MM.1S (cell line): ENCODE results near the gene LANCL3.

Source experiments
- CTCF ChIP-seq: fragments of 300-600 bp; sonication (generic); IDR thresholded peaks from 2 replicates; pipeline ENCODE4 v1.5.1; 2016; ENCODE audit warnings: antibody characterized with exemption, low read length, mixed read lengths
- EZH2 ChIP-seq: fragments of 300-600 bp; sonication (generic); optimal IDR thresholded peaks from 2 replicates; pipeline ENCODE3; 2017; ENCODE audit warnings: low read depth, mild to moderate bottlenecking, antibody characterized with exemption, low read length, mixed read lengths
- EZH2phosphoT487 ChIP-seq: fragments of 300-600 bp; sonication (generic); IDR thresholded peaks from 2 replicates; pipeline ENCODE4 v1.6.1; 2018; ENCODE audit warnings: antibody characterized with exemption, low read length

- TF ChIP-seq CTCF (no peak), EZH2phosphoT487 (no peak), EZH2 (no peak)
Observed at GRCh38 chrX:37726346-37726745, 154.9 kb downstream of the LANCL3 start.
